HG03039 (cell line): ENCODE data around the gene SPEF2.
A peak's percentile ranks its signal among the peaks of the same experiment; 100 is the strongest.

Experiments used
- ATAC-seq: cut with Tn5 transposase; IDR thresholded peaks from one replicate; pipeline ENCODE4 v1.9.1; 2021; ENCODE audit warnings: mild to moderate bottlenecking, moderate library complexity; ENCODE audit not compliant: unreplicated experiment

SPEF2 gene

GRCh38 chr5:35777358-35778087 lies 159.9 kb downstream of the SPEF2 start:
- peak; percentile 64 for ATAC-seq

- no peak for ATAC-seq
These were observed 160.7 kb downstream of the SPEF2 start for GRCh38 chr5:35778259-35778769.

- no peak for ATAC-seq
These were observed 162.6 kb downstream of the SPEF2 start for GRCh38 chr5:35780236-35780635.

GRCh38 chr5:35781181-35781790 lies 163.6 kb downstream of the SPEF2 start:
- ATAC-seq: no peak

- ATAC-seq: no peak
These were observed 165.9 kb downstream of the SPEF2 start for GRCh38 chr5:35783551-35783950.

- ATAC-seq: no peak
These were observed 168.0 kb downstream of the SPEF2 start for GRCh38 chr5:35785601-35786085.

- ATAC-seq: no peak
These were observed 171.1 kb downstream of the SPEF2 start for GRCh38 chr5:35788724-35789123.

GRCh38 chr5:35789732-35790456 lies 172.2 kb downstream of the SPEF2 start:
- no peak for ATAC-seq

- ATAC-seq: no peak
These were observed 172.8 kb downstream of the SPEF2 start for GRCh38 chr5:35790457-35790822.

- no peak for ATAC-seq
These were observed 176.6 kb downstream of the SPEF2 start for GRCh38 chr5:35794328-35794619.

- ATAC-seq: no peak
These were observed 177.2 kb downstream of the SPEF2 start for GRCh38 chr5:35794684-35795375.

- no peak for ATAC-seq
These were observed 181.5 kb downstream of the SPEF2 start for GRCh38 chr5:35799181-35799580.

GRCh38 chr5:35799753-35800152 lies 182.1 kb downstream of the SPEF2 start:
- no peak for ATAC-seq

GRCh38 chr5:35803191-35803651 lies 185.6 kb downstream of the SPEF2 start:
- ATAC-seq: no peak

- no peak for ATAC-seq
These were observed 186.6 kb downstream of the SPEF2 start for GRCh38 chr5:35804201-35804653.

- ATAC-seq: no peak
These were observed 187.2 kb downstream of the SPEF2 start for GRCh38 chr5:35804841-35805240.

GRCh38 chr5:35810601-35811000 lies 192.9 kb downstream of the SPEF2 start:
- ATAC-seq: no peak

- ATAC-seq: no peak
These were observed 193.6 kb downstream of the SPEF2 start for GRCh38 chr5:35811108-35811741.

- ATAC-seq: no peak
These were observed 195.9 kb downstream of the SPEF2 start for GRCh38 chr5:35813521-35813920.

- ATAC-seq: no peak
These were observed 197.7 kb downstream of the SPEF2 start for GRCh38 chr5:35815089-35815936.
